Upper lobe of right lung (tissue), 1 donor: ENCODE results near the gene NUMBL. TPM values are rescaled to one million over a fixed set of nuclear protein-coding genes. Genes with fewer than 3 reads are reported as not detected.

Experiments
- ATAC-seq: fragments of 200-7000 bp; cut with Tn5 transposase; one replicate; pipeline ENCODE4 v1.9.1; 2020; ENCODE audit warnings: mild to moderate bottlenecking, moderate library complexity
- DNase-seq: peaks from one replicate; pipeline ENCODE4 v3.0.0-alpha.2; 2020
- H3K27ac ChIP-seq: fragments of 200-600 bp; one replicate; pipeline ENCODE4 v1.8.0; 2022
- H3K27me3 ChIP-seq: fragments of 200-600 bp; one replicate; pipeline ENCODE4 v1.8.0; 2022; ENCODE audit warnings: mild to moderate bottlenecking
- H3K36me3 ChIP-seq: fragments of 200-600 bp; one replicate; pipeline ENCODE4 v1.8.0; 2022
- H3K4me1 ChIP-seq: fragments of 200-600 bp; one replicate; pipeline ENCODE4 v1.8.0; 2022
- H3K4me3 ChIP-seq: fragments of 200-600 bp; one replicate; pipeline ENCODE4 v1.8.0; 2022; ENCODE audit warnings: mild to moderate bottlenecking
- H3K9me3 ChIP-seq: fragments of 200-600 bp; one replicate; pipeline ENCODE4 v1.8.0; 2022
- CTCF ChIP-seq: fragments of 200-600 bp; IDR thresholded peaks from one replicate; pipeline ENCODE4 v1.8.0; 2022; ENCODE audit warnings: antibody characterized with exemption
- intact Hi-C: fragments of 100-400 bp; cut with DNase I; formaldehyde crosslinking; loops from one replicate; pipeline ENCODE4 v1.11.0; 2022
- total RNA-seq: library from RNA; stranded (reverse); fragmentation: NEBNext Ultra II Directional; extraction: Animal tissue kit (Norgen Biotek cat#: 25700); gene quantifications from one replicate; pipeline ENCODE4 v1.2.1, GENCODE V29; 2021
- donor health status: DM: no; HTN: yes; CAD: no; lungs with severe emphysema.

NUMBL gene
- total RNA-seq, 1 donor from 2014 or later, result 19.5 TPM

GRCh38 chr19:40721936-40722661, 31.6 kb upstream of the NUMBL start:
- no peaks in the 10 kb centered on the region for H3K27me3 ChIP-seq
- TF ChIP-seq CTCF, result no peak
- peaks cover 45% of the 10 kb centered on the region for H3K4me1 ChIP-seq
- no peak for ATAC-seq
- H3K4me3 ChIP-seq, result peak overlapping the region; percentile 75
- no peaks in the 10 kb centered on the region for H3K9me3 ChIP-seq
- H3K27ac ChIP-seq, result peak overlapping the region; percentile 95
- peaks cover 51% of the 10 kb centered on the region for H3K36me3 ChIP-seq
- intact Hi-C loops, result no loop called here
- DNase-seq, result no peak

- Histone ChIP-seq H3K27me3 (no peaks in the 10 kb centered on the region), H3K4me1 (peaks cover 47% of the 10 kb centered on the region), H3K36me3 (peaks cover 43% of the 10 kb centered on the region), H3K4me3 (peak overlapping the region; percentile 75), H3K9me3 (no peaks in the 10 kb centered on the region), H3K27ac (peak overlapping the region; percentile 95)
- no peak for DNase-seq
- no peak for TF ChIP-seq CTCF
- intact Hi-C loops, result no loop called here
- no peak for ATAC-seq
Observed at GRCh38 chr19:40721140-40721486, 30.7 kb upstream of the NUMBL start.

- TF ChIP-seq CTCF, result no peak
- DNase-seq, result no peak
- ATAC-seq, result no peak
- Histone ChIP-seq H3K27me3 (no peaks in the 10 kb centered on the region), H3K9me3 (no peaks in the 10 kb centered on the region), H3K4me3 (peak overlapping the region; percentile 75), H3K36me3 (peaks cover 26% of the 10 kb centered on the region), H3K4me1 (peaks cover 52% of the 10 kb centered on the region), H3K27ac (peak overlapping the region; percentile 95)
- intact Hi-C loops, result no loop called here
Observed at GRCh38 chr19:40719414-40719894, 29.0 kb upstream of the NUMBL start.

GRCh38 chr19:40718774-40719391, 28.4 kb upstream of the NUMBL start:
- peaks cover 21% of the 10 kb centered on the region for H3K36me3 ChIP-seq
- intact Hi-C loops, result no loop called here
- H3K4me3 ChIP-seq, result peak overlapping the region; percentile 75
- peak; percentile 35 for ATAC-seq
- DNase-seq, result peak; percentile 94
- H3K4me1 ChIP-seq, result peaks cover 52% of the 10 kb centered on the region
- no peaks in the 10 kb centered on the region for H3K27me3 ChIP-seq
- no peaks in the 10 kb centered on the region for H3K9me3 ChIP-seq
- H3K27ac ChIP-seq, result peak overlapping the region; percentile 95
- no peak for TF ChIP-seq CTCF

GRCh38 chr19:40717880-40718773, 27.7 kb upstream of the NUMBL start:
- Histone ChIP-seq H3K27me3 (no peaks in the 10 kb centered on the region), H3K4me1 (peaks cover 49% of the 10 kb centered on the region), H3K27ac (peak overlapping the region; percentile 95), H3K36me3 (peaks cover 13% of the 10 kb centered on the region), H3K9me3 (no peaks in the 10 kb centered on the region), H3K4me3 (peak overlapping the region; percentile 75)
- TF ChIP-seq CTCF, result no peak
- DNase-seq (peak; percentile 83), ATAC-seq (no peak)
- intact Hi-C loops, result no loop called here
